CD14-positive monocyte (primary cell): ENCODE results near the gene CSTF1. TPM values are rescaled to one million over a fixed set of nuclear protein-coding genes. Genes with fewer than 3 reads are reported as not detected.
A peak's percentile ranks its signal among the peaks of the same experiment; 100 is the strongest.

Experiments
- DNase-seq, 3 donors: peaks; one replicate each; pipeline ENCODE4 v3.0.0-alpha.2; 2011 to 2022
- H2AFZ ChIP-seq: 2 replicates; pipeline ENCODE4 v1.6.0; 2012; ENCODE audit warnings: mild to moderate bottlenecking, low read depth, low read length, inconsistent platforms; ENCODE audit not compliant: insufficient read depth, poor library complexity, severe bottlenecking
- H3K27ac ChIP-seq, 2 donors: 1 replicate in 1 of 2; 2 replicates in 1 of 2; pipeline ENCODE4 v1.5.1; 2012 to 2013; ENCODE audit warnings: low read length in 2 of 2, control low read depth in 1 of 2, inconsistent platforms in 1 of 2, low read depth in 1 of 2, mild to moderate bottlenecking in 1 of 2
- H3K27me3 ChIP-seq, 2 donors: one replicate each; pipeline versions ENCODE4 v1.6.0 to v1.6.1; 2011 to 2013; ENCODE audit warnings: low read length in 2 of 2; ENCODE audit not compliant: control insufficient read depth in 2 of 2, insufficient read depth in 2 of 2
- H3K36me3 ChIP-seq, 2 donors: replicated peaks in 1 of 2; 1 replicate in 1 of 2; 2 replicates in 1 of 2; pipeline versions ENCODE4 v1.5.1 to v1.6.1; 2012 to 2013; ENCODE audit warnings: low read length in 2 of 2, control low read depth in 1 of 2, inconsistent platforms in 1 of 2, mild to moderate bottlenecking in 1 of 2; ENCODE audit not compliant: insufficient read depth in 2 of 2, control insufficient read depth in 1 of 2
- H3K4me1 ChIP-seq, 2 donors: 1 replicate in 1 of 2; 2 replicates in 1 of 2; pipeline versions ENCODE4 v1.5.1 to v1.6.1; 2012 to 2013; ENCODE audit warnings: low read length in 2 of 2, control low read depth in 1 of 2, inconsistent platforms in 1 of 2, mild to moderate bottlenecking in 1 of 2, moderate library complexity in 1 of 2; ENCODE audit not compliant: insufficient read depth in 2 of 2, control insufficient read depth in 1 of 2
- H3K4me2 ChIP-seq: replicated peaks from 2 replicates; pipeline ENCODE3; 2012; ENCODE audit warnings: low read length, moderate library complexity, mild to moderate bottlenecking; ENCODE audit not compliant: poor library complexity, severe bottlenecking; ENCODE audit errors: extremely low read depth
- H3K4me3 ChIP-seq, 3 experiments: fragments of 200-600 bp in 1 of 3; sonication (generic) in 1 of 3; replicated peaks in 1 of 3; 1 replicate in 2 of 3; 2 replicates in 1 of 3; pipeline ENCODE4 v1.5.1; 2011 to 2013; ENCODE audit warnings: low read length in 3 of 3, mild to moderate bottlenecking in 3 of 3, control low read depth in 2 of 3, low read depth in 2 of 3, inconsistent platforms in 1 of 3, moderate library complexity in 1 of 3
- H3K79me2 ChIP-seq: 2 replicates; pipeline ENCODE4 v1.6.0; 2012; ENCODE audit warnings: mild to moderate bottlenecking, control low read depth, inconsistent platforms, low read length, moderate library complexity; ENCODE audit not compliant: insufficient read depth
- H3K9ac ChIP-seq: 2 replicates; pipeline ENCODE4 v1.6.0; 2017; ENCODE audit warnings: low read length, mild to moderate bottlenecking; ENCODE audit not compliant: insufficient read depth, poor library complexity, severe bottlenecking
- H3K9me3 ChIP-seq, 2 donors: replicated peaks in 1 of 2; 1 replicate in 1 of 2; 2 replicates in 1 of 2; pipeline versions ENCODE4 v1.5.1 to v1.6.1; 2012 to 2013; ENCODE audit warnings: low read length in 2 of 2, control low read depth in 1 of 2; ENCODE audit not compliant: control insufficient read depth in 1 of 2, insufficient read depth in 1 of 2
- H4K20me1 ChIP-seq: 2 replicates; pipeline ENCODE4 v1.6.0; 2012; ENCODE audit warnings: mild to moderate bottlenecking, low read length, control low read depth, moderate library complexity; ENCODE audit not compliant: insufficient read depth
- H3K27ac Mint-ChIP-seq, 7 donors: one replicate each; pipeline ENCODE4 v1.8.0; 2020; ENCODE audit warnings: mild to moderate bottlenecking in 7 of 7, mixed read lengths in 7 of 7, moderate library complexity in 6 of 7, inconsistent platforms in 2 of 7
- H3K27me3 Mint-ChIP-seq, 3 donors: one replicate each; pipeline ENCODE4 v1.8.0; 2021 to 2022; ENCODE audit warnings: low read depth in 3 of 3, mild to moderate bottlenecking in 3 of 3, mixed read lengths in 3 of 3, moderate library complexity in 3 of 3, inconsistent platforms in 1 of 3
- H3K36me3 Mint-ChIP-seq, 2 donors: one replicate each; pipeline ENCODE4 v1.8.0; 2020; ENCODE audit warnings: mixed read lengths in 2 of 2, inconsistent platforms in 1 of 2, mild to moderate bottlenecking in 1 of 2
- H3K4me1 Mint-ChIP-seq: one replicate; pipeline ENCODE4 v1.8.0; 2020; ENCODE audit warnings: mild to moderate bottlenecking, mixed read lengths
- H3K4me3 Mint-ChIP-seq, 2 donors: one replicate each; pipeline ENCODE4 v1.8.0; 2020; ENCODE audit warnings: mild to moderate bottlenecking in 2 of 2, mixed read lengths in 2 of 2, moderate library complexity in 1 of 2
- H3K9me3 Mint-ChIP-seq, 7 donors: one replicate each; pipeline ENCODE4 v1.8.0; 2020 to 2022; ENCODE audit warnings: mixed read lengths in 7 of 7, mild to moderate bottlenecking in 6 of 7, moderate library complexity in 6 of 7, inconsistent platforms in 2 of 7
- CTCF ChIP-seq: fragments of 200-600 bp; IDR thresholded peaks from one replicate; pipeline ENCODE4 v1.8.0; 2022; ENCODE audit warnings: antibody characterized with exemption, mild to moderate bottlenecking
- WGBS: methylation state at CpG from one replicate; pipeline ENCODE4 v1.1.5; 2013; ENCODE audit warnings: missing lambda C conversion rate; ENCODE audit not compliant: insufficient coverage; 5-methylcytosine and 5-hydroxymethylcytosine counted together
- intact Hi-C, 2 donors: fragments of 100-400 bp; cut with micrococcal nuclease; formaldehyde crosslinking; loops; one replicate each; pipeline versions ENCODE4 v1.15.0 to v1.15.1; 2023
- polyA plus RNA-seq, 3 donors: library from polyadenylated mRNA; depleted of rRNA in 1 of 3; unstranded in 2 of 3; stranded (reverse) in 1 of 3; fragments of 300-500 nt in 2 of 3; fragments of >200 nt in 1 of 3; fragmentation: Illumina TruSeq in 2 of 3; gene quantifications; 1 replicate in 2 of 3; 2 replicates in 1 of 3; pipeline ENCODE4 v1.2.3, GENCODE V29; 2012 to 2021

Gene CSTF1
- polyA plus RNA-seq, 3 donors: 7.7 to 15.7 (median 10.7) TPM

- Histone ChIP-seq H3K27ac (peak within 1 kb of the TSS; percentile 79 to 94), H3K27me3 (no peaks in the 10 kb centered on the region), H3K4me2 (peak within 1 kb of the TSS; percentile 81), H3K9ac (peak within 1 kb of the TSS; percentile 41), H3K9me3 (peaks cover 0 to 4% of the 10 kb centered on the region in 2 donors), H3K36me3 (peaks cover 10 to 14% of the 10 kb centered on the region in 2 donors), H3K4me1 (peaks cover 51 to 58% of the 10 kb centered on the region in 2 donors), H2AFZ (peak within 1 kb of the TSS; percentile 56), H3K79me2 (peaks cover 25% of the 10 kb centered on the region), H3K4me3 (peak within 1 kb of the TSS; percentile 48 to 80 (median 76)), H4K20me1 (no peaks in the 10 kb centered on the region)
- Mint-ChIP-seq H3K27me3 (peaks cover 0 to 4% (median 0%) of the 10 kb centered on the region in 3 donors), H3K36me3 (peaks cover 21 to 35% of the 10 kb centered on the region in 2 donors), H3K27ac (peak within 1 kb of the TSS; percentile 96 to 99 (median 98)), H3K9me3 (peaks cover 0 to 4% (median 0%) of the 10 kb centered on the region in 7 donors), H3K4me1 (peaks cover 57% of the 10 kb centered on the region), H3K4me3 (peak within 1 kb of the TSS; percentile 83 to 90)
- TF ChIP-seq CTCF: no peak
- 5% methylated on average over 5 of the region's 10 CpGs for WGBS
- DNase-seq: peak; percentile 72 to 85 (median 76)
- intact Hi-C loops: no loop called here
Observed at GRCh38 chr20:56411759-56412472, 19.5 kb downstream of the CSTF1 start, which contains the start of gene CASS4. Gene CASS4, plus strand, starts transcription at chr20:56412260. Its CDS starts 199 bp downstream, at chr20:56412459.

GRCh38 chr20:56412473-56412790 lies 20.0 kb downstream of the CSTF1 start:
- peak overlapping the region; percentile 48 to 80 (median 76) for H3K4me3 ChIP-seq
- peaks cover 21 to 35% of the 10 kb centered on the region in 2 donors for H3K36me3 Mint-ChIP-seq
- peaks cover 56 to 63% of the 10 kb centered on the region in 2 donors for H3K4me1 ChIP-seq
- H3K4me2 ChIP-seq: peak overlapping the region; percentile 81
- 77% methylated on average over 7 of the region's 7 CpGs for WGBS
- peaks cover 25% of the 10 kb centered on the region for H3K79me2 ChIP-seq
- intact Hi-C loops: no loop called here
- peaks cover 6 to 9% of the 10 kb centered on the region in 2 donors for H3K36me3 ChIP-seq
- no peaks in the 10 kb centered on the region for H3K27me3 ChIP-seq
- peak overlapping the region; percentile 79 to 94 for H3K27ac ChIP-seq
- peaks cover 0 to 4% of the 10 kb centered on the region in 2 donors for H3K9me3 ChIP-seq
- DNase-seq: no peak
- peaks cover 62% of the 10 kb centered on the region for H3K4me1 Mint-ChIP-seq
- H3K27ac Mint-ChIP-seq: peak overlapping the region; percentile 96 to 99 (median 98)
- peak overlapping the region; percentile 41 for H3K9ac ChIP-seq
- peaks cover 0 to 9% (median 1%) of the 10 kb centered on the region in 3 donors for H3K27me3 Mint-ChIP-seq
- peaks cover 0 to 4% (median 0%) of the 10 kb centered on the region in 7 donors for H3K9me3 Mint-ChIP-seq
- H4K20me1 ChIP-seq: no peaks in the 10 kb centered on the region
- H2AFZ ChIP-seq: peak overlapping the region; percentile 56
- H3K4me3 Mint-ChIP-seq: peak overlapping the region; percentile 83 to 90
- no peak for TF ChIP-seq CTCF
